Measurements from ENCODE around the gene TBCD. TPM values are rescaled to one million over a fixed set of nuclear protein-coding genes. Genes with fewer than 3 reads are reported as not detected.
A peak's percentile ranks its signal among the peaks of the same experiment; 100 is the strongest.

TBCD gene
- polyA plus RNA-seq, 6 donors from 2014 or later: 23.6 to 34.7 (median 27.5) TPM

GRCh38 chr17:82843904-82844680 lies 92.2 kb downstream of the TBCD start:
- peaks cover under 1 to 3% of the 10 kb centered on the region in 2 donors for H3K36me3 Mint-ChIP-seq
- peaks cover 3 to 23% (median 16%) of the 10 kb centered on the region in 3 donors for H3K4me1 Mint-ChIP-seq
- H3K4me3 Mint-ChIP-seq: no peak overlapping the region
- no peak for ATAC-seq (ENCODE audit: low read depth in 2 of 2)
- no peak for DNase-seq
- peak overlapping the region in 1 of 6 donors; percentile 9 for H3K27ac Mint-ChIP-seq
- no peaks in the 10 kb centered on the region for H3K9me3 Mint-ChIP-seq
- peaks cover 0 to 3% (median under 1%) of the 10 kb centered on the region in 3 donors for H3K27me3 Mint-ChIP-seq

GRCh38 chr17:82844796-82845162 lies 92.9 kb downstream of the TBCD start:
- H3K27ac Mint-ChIP-seq: no peak overlapping the region
- DNase-seq: no peak
- ATAC-seq (ENCODE audit: low read depth in 2 of 2): no peak
- H3K4me1 Mint-ChIP-seq: peaks cover 8 to 28% (median 21%) of the 10 kb centered on the region in 3 donors
- no peak overlapping the region for H3K4me3 Mint-ChIP-seq
- peaks cover 0 to 8% (median 5%) of the 10 kb centered on the region in 3 donors for H3K27me3 Mint-ChIP-seq
- H3K36me3 Mint-ChIP-seq: peaks cover 5 to 10% of the 10 kb centered on the region in 2 donors
- H3K9me3 Mint-ChIP-seq: no peaks in the 10 kb centered on the region

- peaks cover 11 to 28% (median 21%) of the 10 kb centered on the region in 3 donors for H3K4me1 Mint-ChIP-seq
Measured at GRCh38 chr17:82845163-82845807, 93.4 kb downstream of the TBCD start.

GRCh38 chr17:82846061-82846691 lies 94.3 kb downstream of the TBCD start:
- peaks cover 0 to 2% (median 0%) of the 10 kb centered on the region in 7 donors for H3K9me3 Mint-ChIP-seq
- peaks cover 15 to 31% (median 26%) of the 10 kb centered on the region in 3 donors for H3K4me1 Mint-ChIP-seq
- peaks cover 0 to 8% (median 5%) of the 10 kb centered on the region in 3 donors for H3K27me3 Mint-ChIP-seq
- H3K27ac Mint-ChIP-seq: peak overlapping the region in 2 of 6 donors; percentile 61 to 90
- H3K4me3 Mint-ChIP-seq: no peak overlapping the region
- H3K36me3 Mint-ChIP-seq: peaks cover 5 to 10% of the 10 kb centered on the region in 2 donors
- ATAC-seq (ENCODE audit: low read depth in 2 of 2): no peak
- no peak for DNase-seq

More at GRCh38 chr17:82845163-82845807, 93.4 kb downstream of the TBCD start:
- DNase-seq (no peak), ATAC-seq (ENCODE audit: low read depth in 2 of 2) (no peak)
- Mint-ChIP-seq H3K27ac (peak overlapping the region in 1 of 6 donors; percentile 90), H3K9me3 (no peaks in the 10 kb centered on the region), H3K27me3 (peaks cover 0 to 8% (median 5%) of the 10 kb centered on the region in 3 donors), H3K36me3 (peaks cover 5 to 10% of the 10 kb centered on the region in 2 donors), H3K4me3 (no peak overlapping the region)

- Mint-ChIP-seq H3K36me3 (peaks cover 13 to 18% of the 10 kb centered on the region in 2 donors), H3K4me1 (peaks cover 15 to 27% (median 26%) of the 10 kb centered on the region in 3 donors), H3K27ac (peak overlapping the region in 1 of 6 donors; percentile 21), H3K27me3 (peaks cover 0 to 8% (median 5%) of the 10 kb centered on the region in 3 donors), H3K9me3 (peaks cover 0 to 2% (median 0%) of the 10 kb centered on the region in 7 donors), H3K4me3 (peak overlapping the region in 3 of 8 donors; percentile 15 to 78 (median 43))
- DNase-seq: no peak
- ATAC-seq (ENCODE audit: low read depth in 2 of 2): no peak
Measured at GRCh38 chr17:82848022-82848592, 96.2 kb downstream of the TBCD start.

GRCh38 chr17:82849076-82849945 lies 97.4 kb downstream of the TBCD start:
- Mint-ChIP-seq H3K9me3 (peaks cover 0 to 2% (median 0%) of the 10 kb centered on the region in 7 donors), H3K27me3 (peaks cover 0 to 8% (median 5%) of the 10 kb centered on the region in 3 donors), H3K36me3 (peaks cover 19 to 23% of the 10 kb centered on the region in 2 donors), H3K4me3 (peak overlapping the region in 5 of 8 donors; percentile 2 to 75 (median 26)), H3K27ac (peak overlapping the region in 3 of 6 donors; percentile 22 to 81 (median 40)), H3K4me1 (peaks cover 15 to 29% (median 22%) of the 10 kb centered on the region in 3 donors)
- DNase-seq (no peak), ATAC-seq (ENCODE audit: low read depth in 2 of 2) (peak; percentile 18 to 60)

GRCh38 chr17:82851381-82851780 lies 99.5 kb downstream of the TBCD start:
- peaks cover 0 to 2% (median 0%) of the 10 kb centered on the region in 7 donors for H3K9me3 Mint-ChIP-seq
- H3K36me3 Mint-ChIP-seq: peaks cover 23 to 26% of the 10 kb centered on the region in 2 donors
- peaks cover 13 to 22% (median 22%) of the 10 kb centered on the region in 3 donors for H3K4me1 Mint-ChIP-seq
- H3K27me3 Mint-ChIP-seq: peaks cover 0 to 8% (median 5%) of the 10 kb centered on the region in 3 donors
- no peak overlapping the region for H3K4me3 Mint-ChIP-seq
- no peak overlapping the region for H3K27ac Mint-ChIP-seq
- ATAC-seq (ENCODE audit: low read depth in 2 of 2): no peak
- no peak for DNase-seq

- DNase-seq: no peak
- Mint-ChIP-seq H3K27ac (no peak overlapping the region), H3K27me3 (peaks cover 0 to 4% (median 3%) of the 10 kb centered on the region in 3 donors), H3K4me3 (no peak overlapping the region), H3K9me3 (peaks cover 0 to 2% (median 0%) of the 10 kb centered on the region in 7 donors), H3K4me1 (peaks cover 15 to 20% (median 18%) of the 10 kb centered on the region in 3 donors), H3K36me3 (peaks cover 22 to 26% of the 10 kb centered on the region in 2 donors)
- ATAC-seq (ENCODE audit: low read depth in 2 of 2): no peak
Measured at GRCh38 chr17:82854226-82854625, 102.4 kb downstream of the TBCD start.

- Mint-ChIP-seq H3K27ac (no peak overlapping the region), H3K9me3 (no peaks in the 10 kb centered on the region)
- no peak for ATAC-seq (ENCODE audit: low read depth in 2 of 2)
Measured at GRCh38 chr17:82856361-82856760, 104.5 kb downstream of the TBCD start.

GRCh38 chr17:82858376-82859126 lies 106.7 kb downstream of the TBCD start:
- H3K4me3 Mint-ChIP-seq: peak overlapping the region in 1 of 8 donors; percentile 81
- no peak for ATAC-seq (ENCODE audit: low read depth in 2 of 2)
- DNase-seq: no peak

More at GRCh38 chr17:82856361-82856760, 104.5 kb downstream of the TBCD start:
- Mint-ChIP-seq H3K36me3 (peaks cover 17 to 22% of the 10 kb centered on the region in 2 donors), H3K27me3 (peaks cover 0 to 9% (median 4%) of the 10 kb centered on the region in 3 donors), H3K4me3 (no peak overlapping the region), H3K4me1 (peaks cover 20 to 31% (median 30%) of the 10 kb centered on the region in 3 donors)
- DNase-seq: no peak

More at GRCh38 chr17:82858376-82859126, 106.7 kb downstream of the TBCD start:
- Mint-ChIP-seq H3K36me3 (peaks cover 8 to 14% of the 10 kb centered on the region in 2 donors), H3K27ac (peak overlapping the region in 2 of 6 donors; percentile 36 to 90), H3K4me1 (peaks cover 39 to 46% (median 45%) of the 10 kb centered on the region in 3 donors), H3K27me3 (peaks cover 0 to 18% (median 7%) of the 10 kb centered on the region in 3 donors), H3K9me3 (no peaks in the 10 kb centered on the region)

All from naive B cell (primary cell).